NB4 (cell line): ENCODE measurements around the gene MPV17L.
"Not testable (repeated sequence)": the region's sequence is repeated elsewhere in the genome, so short reads cannot be mapped to it uniquely, and the experiment has no call there.

Experiments
- DNase-seq: peaks from one replicate; pipeline ENCODE4 v3.0.0; 2010; ENCODE audit warnings: low read depth
- H3K4me3 ChIP-seq: one replicate; pipeline ENCODE4 v1.5.1; 2011; ENCODE audit warnings: mild to moderate bottlenecking, low read depth, low read length, moderate library complexity
- CTCF ChIP-seq: IDR thresholded peaks from one replicate; pipeline ENCODE4 v1.5.1; 2012; ENCODE audit warnings: low read depth, low read length
- MAX ChIP-seq: IDR thresholded peaks from 2 replicates; pipeline ENCODE4 v1.6.1; 2011; ENCODE audit warnings: low read depth, low read length
- MYC ChIP-seq: IDR thresholded peaks from 2 replicates; pipeline ENCODE4 v1.6.1; 2011; ENCODE audit warnings: low read depth, low read length
- POLR2A ChIP-seq: IDR thresholded peaks from 2 replicates; pipeline ENCODE4 v1.6.1; 2011; ENCODE audit warnings: mild to moderate bottlenecking; ENCODE audit not compliant: insufficient read length; ENCODE audit errors: extremely low read depth

Gene MPV17L

GRCh38 chr16:15426796-15427195 lies 31.2 kb downstream of the MPV17L start:
- TF ChIP-seq CTCF (no peak), MYC (no peak)
- H3K4me3 ChIP-seq = no peak overlapping the region
- DNase-seq = no peak

GRCh38 chr16:15427648-15428239 lies 32.2 kb downstream of the MPV17L start:
- DNase-seq = peak; percentile 58
- no peak overlapping the region for H3K4me3 ChIP-seq
- peak; percentile 47 for TF ChIP-seq CTCF
- no peak for TF ChIP-seq MYC

DNA sequence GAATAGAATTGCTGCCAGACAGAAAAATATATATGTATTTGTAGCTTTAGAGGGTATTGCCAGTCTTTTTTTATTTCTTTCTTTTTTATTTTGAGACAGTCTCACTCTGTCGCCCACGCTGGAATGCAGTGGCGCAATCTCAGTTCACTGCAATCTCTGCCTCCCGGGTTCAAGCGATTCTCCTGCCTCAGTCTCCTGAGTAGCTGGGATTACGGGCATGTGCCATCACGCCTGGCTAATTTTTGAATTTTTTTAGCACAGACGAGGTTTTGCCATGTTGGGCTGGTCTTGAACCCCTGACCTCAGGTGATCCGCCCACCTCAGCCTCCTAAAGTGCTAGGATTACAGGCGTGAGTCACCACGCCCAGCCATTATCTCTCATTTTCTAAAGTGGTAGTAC lies 35.3 kb downstream of the MPV17L start:
- not testable (repeated sequence) for DNase-seq, H3K4me3 ChIP-seq

DNA sequence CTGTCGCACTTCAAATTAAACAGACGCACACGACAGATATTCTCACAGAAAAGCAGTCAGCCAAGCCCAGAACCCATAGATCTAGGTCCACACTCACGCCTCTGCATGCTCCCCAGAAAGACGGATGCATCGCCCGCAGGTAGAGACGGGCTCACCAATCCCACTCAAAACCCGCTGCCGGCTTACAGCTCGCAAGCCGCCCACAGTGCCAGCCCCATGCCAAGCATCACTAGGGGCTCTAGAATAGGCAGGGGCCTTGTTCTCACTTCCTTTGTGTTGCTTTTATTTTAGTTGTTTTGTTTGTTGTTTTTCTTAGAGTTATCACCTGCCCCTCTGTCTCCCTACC lies 38.5 kb downstream of the MPV17L start:
- no peak for TF ChIP-seq POLR2A
- no peak for TF ChIP-seq MAX
- no peak for TF ChIP-seq MYC
- no peak for DNase-seq
- H3K4me3 ChIP-seq = no peak overlapping the region

- TF ChIP-seq MAX (no peak), POLR2A (no peak), MYC (no peak)
- no peak for DNase-seq
- H3K4me3 ChIP-seq = peak within 1 kb of the TSS; percentile 25
Measured at GRCh38 chr16:15434425-15435215, 39.1 kb downstream of the MPV17L start, which contains the start of gene BMERB1. Gene BMERB1 (plus strand): TSS chr16:15434588. CDS start chr16:15434654, 66 bp downstream.

- peak; percentile 4 for DNase-seq
- TF ChIP-seq CTCF (no peak), MAX (no peak), MYC (no peak), POLR2A (no peak)
- H3K4me3 ChIP-seq = peak overlapping the region; percentile 25
Measured at GRCh38 chr16:15435216-15435864, 39.8 kb downstream of the MPV17L start.

GRCh38 chr16:15439102-15439501 lies 43.5 kb downstream of the MPV17L start:
- no peak for DNase-seq
- no peak overlapping the region for H3K4me3 ChIP-seq
- no peak for TF ChIP-seq CTCF
- no peak for TF ChIP-seq POLR2A
